ENCODE data around the gene ICE1. TPM values are rescaled to one million over a fixed set of nuclear protein-coding genes. Genes with fewer than 3 reads are reported as not detected.

Gene ICE1
- total RNA-seq, 1 experiment from 2014 or later: 38.3 TPM

DNA sequence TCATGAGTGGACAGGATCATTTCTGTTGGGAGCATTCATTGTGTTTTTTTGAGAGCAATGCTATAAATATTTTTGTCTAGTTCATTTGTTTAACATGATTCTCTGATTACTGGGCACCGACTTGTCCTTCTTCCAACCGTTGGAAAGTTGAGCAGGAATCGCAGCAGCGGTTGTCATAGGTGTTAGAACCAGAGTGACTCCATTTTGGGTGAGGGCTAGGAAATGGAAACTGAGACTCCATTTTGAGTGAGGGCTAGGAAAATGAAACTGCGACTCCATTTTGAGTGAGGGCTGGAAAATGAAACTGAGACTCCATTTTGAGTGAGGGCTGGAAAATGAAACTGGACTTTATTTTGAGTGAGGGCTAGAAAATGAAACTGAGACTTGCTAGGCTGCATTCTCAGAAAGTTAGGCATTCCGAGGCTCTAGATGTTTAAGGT lies 100.6 kb downstream of the ICE1 start:
- H3K27ac ChIP-seq (ENCODE audit: low read length): no peak overlapping the region
- intact Hi-C loops (cut with micrococcal nuclease; ENCODE audit: unreplicated experiment): no loop called here
- H3K4me3 ChIP-seq (ENCODE audit: low read depth in 2 of 2, low read length in 2 of 2): no peak overlapping the region
- H3K36me3 ChIP-seq (ENCODE audit: control insufficient read depth, insufficient read depth, low read length): no peaks in the 10 kb centered on the region
- no peaks in the 10 kb centered on the region for H3K27me3 ChIP-seq (ENCODE audit: control insufficient read depth, insufficient read depth, low read length)
- H3K4me1 ChIP-seq (ENCODE audit: control insufficient read depth, insufficient read depth, low read length): no peaks in the 10 kb centered on the region
- ChIA-PET CTCF (no interaction called here), POLR2A (no interaction called here)
- ATAC-seq (no peak), DNase-seq (ENCODE audit: low read depth, low spot score) (no peak)
- no TSS peak for BruUV-seq (replicated peaks)
- in situ Hi-C loops (cut with HindIII; ENCODE audit: low pct_unique_long_range_greater_than_20kb, low sequenced_read_pairs): no loop called here
- no peaks in the 10 kb centered on the region for H3K9me3 ChIP-seq (ENCODE audit: control insufficient read depth, insufficient read depth, low read depth, low read length)
- TF ChIP-seq POLR2AphosphoS5 (IDR thresholded peaks at IDR 0.05; ENCODE audit: low read depth, low read length) (no peak), SIN3A (IDR thresholded peaks at IDR 0.05; ENCODE audit: borderline replicate concordance, insufficient read depth, low read depth, low read length) (no peak)

DNA sequence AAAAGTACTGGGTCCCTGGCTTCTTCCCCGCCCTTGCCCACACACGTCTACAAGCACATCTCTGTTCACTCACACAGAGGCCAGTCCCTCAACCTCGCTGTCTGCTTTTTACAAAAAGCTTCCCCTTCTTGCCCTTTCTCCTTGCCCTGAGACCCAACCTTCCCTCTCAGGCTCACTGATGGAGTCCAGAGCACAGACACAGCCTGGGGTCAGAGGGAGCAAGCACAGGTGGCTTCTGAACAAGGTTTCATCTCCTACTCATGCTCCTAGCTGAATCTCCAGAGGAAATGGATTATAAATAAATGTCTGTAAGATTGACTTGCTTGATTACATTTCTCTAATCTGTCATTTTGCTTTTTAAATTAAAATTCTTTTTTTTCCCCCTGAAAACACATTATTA lies 101.8 kb downstream of the ICE1 start:
- no peak overlapping the region for H3K4me3 ChIP-seq (ENCODE audit: low read depth in 2 of 2, low read length in 2 of 2)
- intact Hi-C loops (cut with micrococcal nuclease; ENCODE audit: unreplicated experiment): no loop called here
- in situ Hi-C loops (cut with HindIII; ENCODE audit: low pct_unique_long_range_greater_than_20kb, low sequenced_read_pairs): no loop called here
- TF ChIP-seq TCF7L2 (IDR thresholded peaks at IDR 0.05; ENCODE audit: low read depth, low read length) (no peak), SIN3A (IDR thresholded peaks at IDR 0.05; ENCODE audit: borderline replicate concordance, insufficient read depth, low read depth, low read length) (no peak), POLR2AphosphoS5 (IDR thresholded peaks at IDR 0.05; ENCODE audit: low read depth, low read length) (no peak)
- TF ChIP-seq, protein P1, sequence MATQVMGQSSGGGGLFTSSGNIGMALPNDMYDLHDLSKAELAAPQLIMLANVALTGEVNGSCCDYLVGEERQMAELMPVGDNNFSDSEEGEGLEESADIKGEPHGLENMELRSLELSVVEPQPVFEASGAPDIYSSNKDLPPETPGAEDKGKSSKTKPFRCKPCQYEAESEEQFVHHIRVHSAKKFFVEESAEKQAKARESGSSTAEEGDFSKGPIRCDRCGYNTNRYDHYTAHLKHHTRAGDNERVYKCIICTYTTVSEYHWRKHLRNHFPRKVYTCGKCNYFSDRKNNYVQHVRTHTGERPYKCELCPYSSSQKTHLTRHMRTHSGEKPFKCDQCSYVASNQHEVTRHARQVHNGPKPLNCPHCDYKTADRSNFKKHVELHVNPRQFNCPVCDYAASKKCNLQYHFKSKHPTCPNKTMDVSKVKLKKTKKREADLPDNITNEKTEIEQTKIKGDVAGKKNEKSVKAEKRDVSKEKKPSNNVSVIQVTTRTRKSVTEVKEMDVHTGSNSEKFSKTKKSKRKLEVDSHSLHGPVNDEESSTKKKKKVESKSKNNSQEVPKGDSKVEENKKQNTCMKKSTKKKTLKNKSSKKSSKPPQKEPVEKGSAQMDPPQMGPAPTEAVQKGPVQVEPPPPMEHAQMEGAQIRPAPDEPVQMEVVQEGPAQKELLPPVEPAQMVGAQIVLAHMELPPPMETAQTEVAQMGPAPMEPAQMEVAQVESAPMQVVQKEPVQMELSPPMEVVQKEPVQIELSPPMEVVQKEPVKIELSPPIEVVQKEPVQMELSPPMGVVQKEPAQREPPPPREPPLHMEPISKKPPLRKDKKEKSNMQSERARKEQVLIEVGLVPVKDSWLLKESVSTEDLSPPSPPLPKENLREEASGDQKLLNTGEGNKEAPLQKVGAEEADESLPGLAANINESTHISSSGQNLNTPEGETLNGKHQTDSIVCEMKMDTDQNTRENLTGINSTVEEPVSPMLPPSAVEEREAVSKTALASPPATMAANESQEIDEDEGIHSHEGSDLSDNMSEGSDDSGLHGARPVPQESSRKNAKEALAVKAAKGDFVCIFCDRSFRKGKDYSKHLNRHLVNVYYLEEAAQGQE (IDR thresholded peaks at IDR 0.05; ENCODE audit: insufficient read depth in 1 of 2, low read depth in 2 of 2, low read length in 1 of 2): no peak
- TF ChIP-seq, protein P2, sequence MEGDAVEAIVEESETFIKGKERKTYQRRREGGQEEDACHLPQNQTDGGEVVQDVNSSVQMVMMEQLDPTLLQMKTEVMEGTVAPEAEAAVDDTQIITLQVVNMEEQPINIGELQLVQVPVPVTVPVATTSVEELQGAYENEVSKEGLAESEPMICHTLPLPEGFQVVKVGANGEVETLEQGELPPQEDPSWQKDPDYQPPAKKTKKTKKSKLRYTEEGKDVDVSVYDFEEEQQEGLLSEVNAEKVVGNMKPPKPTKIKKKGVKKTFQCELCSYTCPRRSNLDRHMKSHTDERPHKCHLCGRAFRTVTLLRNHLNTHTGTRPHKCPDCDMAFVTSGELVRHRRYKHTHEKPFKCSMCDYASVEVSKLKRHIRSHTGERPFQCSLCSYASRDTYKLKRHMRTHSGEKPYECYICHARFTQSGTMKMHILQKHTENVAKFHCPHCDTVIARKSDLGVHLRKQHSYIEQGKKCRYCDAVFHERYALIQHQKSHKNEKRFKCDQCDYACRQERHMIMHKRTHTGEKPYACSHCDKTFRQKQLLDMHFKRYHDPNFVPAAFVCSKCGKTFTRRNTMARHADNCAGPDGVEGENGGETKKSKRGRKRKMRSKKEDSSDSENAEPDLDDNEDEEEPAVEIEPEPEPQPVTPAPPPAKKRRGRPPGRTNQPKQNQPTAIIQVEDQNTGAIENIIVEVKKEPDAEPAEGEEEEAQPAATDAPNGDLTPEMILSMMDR (IDR thresholded peaks at IDR 0.05): no peak
- H3K4me1 ChIP-seq (ENCODE audit: control insufficient read depth, insufficient read depth, low read length): no peaks in the 10 kb centered on the region
- H3K9me3 ChIP-seq (ENCODE audit: control insufficient read depth, insufficient read depth, low read depth, low read length): no peaks in the 10 kb centered on the region
- POLR2A ChIA-PET: no interaction called here
- H3K36me3 ChIP-seq (ENCODE audit: control insufficient read depth, insufficient read depth, low read length): no peaks in the 10 kb centered on the region
- BruUV-seq (replicated peaks): no TSS peak
- ATAC-seq (no peak), DNase-seq (ENCODE audit: low read depth, low spot score) (no peak)
- no peaks in the 10 kb centered on the region for H3K27me3 ChIP-seq (ENCODE audit: control insufficient read depth, insufficient read depth, low read length)
- no peak overlapping the region for H3K27ac ChIP-seq (ENCODE audit: low read length)
- CTCF ChIA-PET: no interaction called here

DNA sequence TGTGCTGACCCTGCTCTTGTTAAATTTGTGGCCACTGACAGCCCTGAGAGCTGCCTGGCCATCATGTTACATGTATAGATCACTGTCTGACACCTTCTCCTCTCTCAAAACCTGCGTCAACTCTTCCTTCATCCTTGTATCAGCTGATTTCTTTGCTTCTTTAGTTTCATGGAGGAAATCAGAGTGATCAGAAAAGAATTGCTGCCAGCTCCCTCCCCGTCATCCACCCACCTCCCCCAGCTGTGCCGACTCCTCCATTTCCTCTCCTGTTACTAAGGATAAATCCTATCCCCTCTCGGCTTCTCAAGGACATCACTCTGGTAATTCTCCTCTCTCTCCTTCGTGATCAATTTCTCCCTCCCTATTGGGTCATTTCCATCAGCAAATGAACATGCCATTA lies 108.9 kb downstream of the ICE1 start:
- no peak overlapping the region for H3K27ac ChIP-seq (ENCODE audit: low read length)
- DNase-seq (ENCODE audit: low read depth, low spot score) (no peak), ATAC-seq (no peak)
- intact Hi-C loops (cut with micrococcal nuclease; ENCODE audit: unreplicated experiment): no loop called here
- BruUV-seq (replicated peaks): no TSS peak
- H3K36me3 ChIP-seq (ENCODE audit: control insufficient read depth, insufficient read depth, low read length): no peaks in the 10 kb centered on the region
- H3K4me3 ChIP-seq (ENCODE audit: low read depth in 2 of 2, low read length in 2 of 2): no peak overlapping the region
- in situ Hi-C loops (cut with HindIII; ENCODE audit: low pct_unique_long_range_greater_than_20kb, low sequenced_read_pairs): no loop called here
- TF ChIP-seq POLR2AphosphoS5 (IDR thresholded peaks at IDR 0.05; ENCODE audit: low read depth, low read length) (no peak), TCF7L2 (IDR thresholded peaks at IDR 0.05; ENCODE audit: low read depth, low read length) (no peak), SIN3A (IDR thresholded peaks at IDR 0.05; ENCODE audit: borderline replicate concordance, insufficient read depth, low read depth, low read length) (no peak)
- TF ChIP-seq, protein P2 (IDR thresholded peaks at IDR 0.05): no peak
- TF ChIP-seq, protein P1 (IDR thresholded peaks at IDR 0.05; ENCODE audit: insufficient read depth in 1 of 2, low read depth in 2 of 2, low read length in 1 of 2): no peak
- H3K9me3 ChIP-seq (ENCODE audit: control insufficient read depth, insufficient read depth, low read depth, low read length): no peaks in the 10 kb centered on the region
- H3K27me3 ChIP-seq (ENCODE audit: control insufficient read depth, insufficient read depth, low read length): no peaks in the 10 kb centered on the region
- no peaks in the 10 kb centered on the region for H3K4me1 ChIP-seq (ENCODE audit: control insufficient read depth, insufficient read depth, low read length)
- ChIA-PET CTCF (no interaction called here), POLR2A (no interaction called here)
